ENCODE measurements around the gene GTSE1.
A peak's percentile ranks its signal among the peaks of the same experiment; 100 is the strongest.

The GTSE1 gene

GRCh38 chr22:46329616-46330015 is 32.9 kb downstream of the GTSE1 start:
- no peak for DNase-seq

GRCh38 chr22:46330426-46330825 is 33.8 kb downstream of the GTSE1 start:
- DNase-seq, result no peak

- no peak for DNase-seq
Observed at GRCh38 chr22:46331496-46331895, 34.8 kb downstream of the GTSE1 start.

- DNase-seq, result peak; percentile 70 to 72
Observed at GRCh38 chr22:46335201-46336118, 38.8 kb downstream of the GTSE1 start, which contains the start of gene TRMU. Gene TRMU, plus strand, starts transcription at chr22:46335714. Its CDS starts 51 bp downstream, at chr22:46335765.

- no peak for DNase-seq
Observed at GRCh38 chr22:46336119-46337078, 39.7 kb downstream of the GTSE1 start.

GRCh38 chr22:46337870-46338269 is 41.2 kb downstream of the GTSE1 start:
- DNase-seq, result no peak

GRCh38 chr22:46338636-46339035 is 42.0 kb downstream of the GTSE1 start:
- DNase-seq, result no peak

- DNase-seq, result no peak
Observed at GRCh38 chr22:46339956-46340355, 43.3 kb downstream of the GTSE1 start.

- DNase-seq, result no peak
Observed at GRCh38 chr22:46340676-46341075, 44.0 kb downstream of the GTSE1 start.

GRCh38 chr22:46346680-46347405 is 50.2 kb downstream of the GTSE1 start:
- DNase-seq, result no peak

- no peak for DNase-seq
Observed at GRCh38 chr22:46347646-46348045, 51.0 kb downstream of the GTSE1 start.

GRCh38 chr22:46348099-46348695 is 51.5 kb downstream of the GTSE1 start:
- no peak for DNase-seq

GRCh38 chr22:46349238-46349637 is 52.6 kb downstream of the GTSE1 start:
- DNase-seq, result no peak

GRCh38 chr22:46349681-46350080 is 53.0 kb downstream of the GTSE1 start:
- no peak for DNase-seq

GRCh38 chr22:46350121-46350520 is 53.5 kb downstream of the GTSE1 start:
- DNase-seq, result no peak

GRCh38 chr22:46350646-46351045 is 54.0 kb downstream of the GTSE1 start:
- DNase-seq, result no peak

- no peak for DNase-seq
Observed at GRCh38 chr22:46351131-46351735, 54.6 kb downstream of the GTSE1 start.

GRCh38 chr22:46351767-46352166 is 55.1 kb downstream of the GTSE1 start:
- no peak for DNase-seq

- no peak for DNase-seq
Observed at GRCh38 chr22:46352276-46352675, 55.6 kb downstream of the GTSE1 start.

GRCh38 chr22:46352691-46353386 is 56.2 kb downstream of the GTSE1 start:
- no peak for DNase-seq

GRCh38 chr22:46353483-46354105 is 56.9 kb downstream of the GTSE1 start:
- no peak for DNase-seq

Data from stimulated activated CD4-positive, alpha-beta T cell treated with anti-CD3 and anti-CD28 coated beads, Interleukin-2, amount 100 ng/mL, for 48 hours (primary cell).